Prostate gland (tissue), 1 donor: Measurements from ENCODE around the gene FGFR4.

ENCODE experiments used
- POLR2A ChIP-seq: fragments of 450-650 bp; IDR thresholded peaks from one replicate; pipeline ENCODE4 v1.6.1; 2016; ENCODE audit warnings: antibody characterized with exemption, mild to moderate bottlenecking
- POLR2AphosphoS5 ChIP-seq: sonication (generic); formaldehyde crosslinking; IDR thresholded peaks from one replicate; pipeline ENCODE4 v1.6.1; 2017; ENCODE audit warnings: antibody characterized with exemption

DNA sequence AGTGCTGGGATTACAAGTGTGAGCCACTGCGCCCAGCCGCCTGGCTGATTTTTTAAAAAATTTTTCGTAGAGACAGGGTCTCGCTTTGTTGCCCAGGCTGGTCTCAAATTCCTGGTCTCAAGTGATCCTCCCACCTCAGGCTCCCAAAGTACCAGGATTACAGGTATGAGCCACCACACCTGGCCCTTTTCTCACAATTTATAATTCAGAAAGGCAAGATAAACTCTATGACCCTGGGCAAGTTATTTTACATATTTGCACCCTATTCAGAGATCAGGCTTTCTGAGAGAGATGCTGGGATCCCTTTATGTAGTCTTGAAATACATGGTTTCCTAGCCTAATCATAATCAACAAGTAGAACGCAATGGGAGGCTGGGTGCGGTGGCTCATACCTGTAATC is 43.6 kb upstream of the FGFR4 start:
- TF ChIP-seq POLR2AphosphoS5 (no peak), POLR2A (no peak)
